Lower leg skin (tissue), 3 donors: ENCODE data around the gene CCBE1.

Experiments
- CTCF ChIP-seq, 3 donors: fragments of 450-650 bp; IDR thresholded peaks; one replicate each; pipeline ENCODE4 v1.5.1; 2016; ENCODE audit warnings: antibody characterized with exemption in 3 of 3, mild to moderate bottlenecking in 3 of 3, moderate library complexity in 2 of 3
- POLR2A ChIP-seq, 2 donors: fragments of 450-650 bp; IDR thresholded peaks; one replicate each; pipeline ENCODE4 v1.6.1; 2016 to 2017; ENCODE audit warnings: antibody characterized with exemption in 2 of 2, mild to moderate bottlenecking in 1 of 2, moderate library complexity in 1 of 2

- TF ChIP-seq CTCF (IDR thresholded peaks at IDR 0.05) (no peak), POLR2A (IDR thresholded peaks at IDR 0.05) (no peak)
Observed at GRCh38 chr18:59458575-59458974, 238.6 kb downstream of the CCBE1 start.
